ENCODE data around the gene ARHGAP8. TPM values are rescaled to one million over a fixed set of nuclear protein-coding genes. Genes with fewer than 3 reads are reported as not detected.

ARHGAP8 gene
- total and polyA plus RNA-seq, 2 of the 13 experiments (the other 11 are each of a cell fraction or from before 2014, with no cell fraction given): 0.07 TPM; not detected in 1

DNA sequence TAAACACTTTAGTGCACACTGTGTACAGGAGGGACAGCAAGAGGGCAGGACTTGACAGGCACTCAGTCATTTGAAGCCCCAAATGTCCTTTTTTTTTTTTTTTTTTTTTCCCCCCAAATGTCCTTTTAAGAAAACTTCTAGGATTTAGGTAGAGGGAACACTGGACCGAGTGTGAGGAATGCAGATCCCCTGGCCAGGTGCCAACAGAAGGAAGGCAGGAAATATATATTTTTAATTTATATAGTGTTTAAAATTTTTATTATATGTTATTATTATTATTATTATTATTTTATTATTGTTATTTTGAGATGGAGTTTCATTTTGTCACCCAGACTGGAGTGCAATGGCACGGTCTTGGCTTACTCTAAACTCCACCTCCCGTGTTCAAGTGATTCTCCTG, 35.5 kb downstream of the ARHGAP8 start (continued):
- no peak for TF ChIP-seq ZBTB21 (CRISPR knock-in tag; IDR thresholded peaks at IDR 0.05)
- TF ChIP-seq, protein P1, sequence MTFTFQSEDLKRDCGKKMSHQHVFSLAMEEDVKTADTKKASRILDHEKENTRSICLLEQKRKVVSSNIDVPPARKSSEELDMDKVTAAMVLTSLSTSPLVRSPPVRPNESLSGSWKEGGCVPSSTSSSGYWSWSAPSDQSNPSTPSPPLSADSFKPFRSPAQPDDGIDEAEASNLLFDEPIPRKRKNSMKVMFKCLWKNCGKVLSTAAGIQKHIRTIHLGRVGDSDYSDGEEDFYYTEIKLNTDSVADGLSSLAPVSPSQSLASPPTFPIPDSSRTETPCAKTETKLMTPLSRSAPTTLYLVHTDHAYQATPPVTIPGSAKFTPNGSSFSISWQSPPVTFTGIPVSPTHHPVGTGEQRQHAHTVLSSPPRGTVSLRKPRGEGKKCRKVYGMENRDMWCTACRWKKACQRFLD (CRISPR knock-in tag; IDR thresholded peaks at IDR 0.05; ENCODE audit: borderline replicate concordance): no peak
- TF ChIP-seq FOXJ3 (CRISPR knock-in tag; IDR thresholded peaks at IDR 0.05; ENCODE audit: borderline replicate concordance): no peak
- TF ChIP-seq CEBPG (CRISPR knock-in tag; IDR thresholded peaks at IDR 0.05): no peak
- TF ChIP-seq SOX13 (IDR thresholded peaks at IDR 0.05): no peak
- no peak for TF ChIP-seq SOX13 (CRISPR knock-in tag; conservative IDR thresholded peaks at IDR 0.05 in 1 of 2, IDR thresholded peaks at IDR 0.05 in 1 of 2)
- TF ChIP-seq ZNF781 (CRISPR knock-in tag; IDR thresholded peaks at IDR 0.05; ENCODE audit: borderline replicate concordance, not compliant biosample characterization): no peak

DNA sequence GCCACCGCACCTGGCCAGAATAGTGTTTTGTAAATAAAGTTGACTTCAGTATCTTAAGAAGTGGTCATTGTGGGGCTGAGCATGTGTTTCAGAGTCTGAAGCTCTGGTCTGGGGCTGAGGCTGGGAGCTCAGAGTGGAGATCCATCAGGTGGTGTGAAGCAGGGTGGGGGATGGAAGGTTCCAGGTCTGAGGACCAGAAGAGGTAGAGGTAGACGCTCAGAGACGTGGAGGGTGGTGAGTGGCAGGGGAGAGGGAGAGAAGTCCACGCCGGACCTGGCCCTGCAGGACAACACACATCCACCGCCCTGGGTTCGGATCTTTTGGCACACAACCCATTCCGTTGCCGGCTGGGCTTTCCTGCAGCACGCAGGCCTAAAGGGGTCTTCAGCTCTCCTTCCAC, 40.7 kb downstream of the ARHGAP8 start:
- no peak for FAIRE-seq

More for the DNA sequence above, 40.7 kb downstream of the ARHGAP8 start:
- POLR2A ChIA-PET: no interaction called here
- no peaks in the 10 kb centered on the region for H4K20me1 ChIP-seq (ENCODE audit: insufficient read depth, low read length)
- no peak overlapping the region for H3K9ac ChIP-seq (ENCODE audit: insufficient read depth, low read depth, low read length)
- no peaks in the 10 kb centered on the region for H3K4me1 ChIP-seq (ENCODE audit: insufficient read depth, low read length)
- DNase-seq (ENCODE audit: low spot score) (no peak), ATAC-seq (no peak)
- CTCF ChIA-PET (ENCODE audit: low intra/inter-chr PET ratio, low total read pairs): no interaction called here
- H2AFZ ChIP-seq (ENCODE audit: low read length): no peak overlapping the region
- no peak overlapping the region for H3K27ac ChIP-seq (ENCODE audit: extremely low read length, insufficient read depth, low read length)
- no peak overlapping the region for H3K4me3 ChIP-seq (replicated peaks in 1 of 3; ENCODE audit: insufficient read depth in 1 of 3, low read depth in 2 of 3, low read length in 3 of 3)
- H3K27me3 ChIP-seq (ENCODE audit: control insufficient read depth in 1 of 2, insufficient read depth in 2 of 2, low read length in 2 of 2): no peaks in the 10 kb centered on the region
- no peak overlapping the region for H3K4me2 ChIP-seq (ENCODE audit: low read depth, low read length)
- intact Hi-C loops (cut with micrococcal nuclease; ENCODE audit: unreplicated experiment): no loop called here
- H3K9me3 ChIP-seq (ENCODE audit: low read length): no peaks in the 10 kb centered on the region
- no peaks in the 10 kb centered on the region for H3K36me3 ChIP-seq (replicated peaks in 1 of 2; ENCODE audit: control insufficient read depth in 1 of 2, insufficient read depth in 2 of 2, low read length in 2 of 2)
- no TSS peak for BruUV-seq (replicated peaks)
- in situ Hi-C loops (cut with HindIII; ENCODE audit: extremely low pct_ligation_motif_present, low pct_unique_long_range_greater_than_20kb): no loop called here
- no peaks in the 10 kb centered on the region for H3K79me2 ChIP-seq (ENCODE audit: insufficient read depth, low read length)
- TF ChIP-seq SIN3B (IDR thresholded peaks at IDR 0.05; ENCODE audit: low read length): no peak
- no peak for TF ChIP-seq ZNF10 (CRISPR knock-in tag; IDR thresholded peaks at IDR 0.05; ENCODE audit: borderline replicate concordance, low read depth)
- no peak for TF ChIP-seq ZFY (CRISPR knock-in tag; IDR thresholded peaks at IDR 0.05)
- no peak for TF ChIP-seq SMAD3 (CRISPR knock-in tag; IDR thresholded peaks at IDR 0.05)
- TF ChIP-seq, protein P2, sequence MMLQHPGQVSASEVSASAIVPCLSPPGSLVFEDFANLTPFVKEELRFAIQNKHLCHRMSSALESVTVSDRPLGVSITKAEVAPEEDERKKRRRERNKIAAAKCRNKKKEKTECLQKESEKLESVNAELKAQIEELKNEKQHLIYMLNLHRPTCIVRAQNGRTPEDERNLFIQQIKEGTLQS (CRISPR knock-in tag; IDR thresholded peaks at IDR 0.05): no peak
- no peak for TF ChIP-seq MEF2D (CRISPR knock-in tag; IDR thresholded peaks at IDR 0.05)
- WGBS (ENCODE audit: low lambda C conversion rate): 71% methylated on average over 4 of the region's 10 CpGs
